HG03575 (cell line): ENCODE data around the gene OSBPL7.

Experiments used
- ATAC-seq: cut with Tn5 transposase; IDR thresholded peaks from one replicate; pipeline ENCODE4 v1.9.1; 2021; ENCODE audit not compliant: unreplicated experiment, insufficient number of reproducible peaks, low FRiP score; ENCODE audit errors: extremely low read depth

OSBPL7 gene, protein sequence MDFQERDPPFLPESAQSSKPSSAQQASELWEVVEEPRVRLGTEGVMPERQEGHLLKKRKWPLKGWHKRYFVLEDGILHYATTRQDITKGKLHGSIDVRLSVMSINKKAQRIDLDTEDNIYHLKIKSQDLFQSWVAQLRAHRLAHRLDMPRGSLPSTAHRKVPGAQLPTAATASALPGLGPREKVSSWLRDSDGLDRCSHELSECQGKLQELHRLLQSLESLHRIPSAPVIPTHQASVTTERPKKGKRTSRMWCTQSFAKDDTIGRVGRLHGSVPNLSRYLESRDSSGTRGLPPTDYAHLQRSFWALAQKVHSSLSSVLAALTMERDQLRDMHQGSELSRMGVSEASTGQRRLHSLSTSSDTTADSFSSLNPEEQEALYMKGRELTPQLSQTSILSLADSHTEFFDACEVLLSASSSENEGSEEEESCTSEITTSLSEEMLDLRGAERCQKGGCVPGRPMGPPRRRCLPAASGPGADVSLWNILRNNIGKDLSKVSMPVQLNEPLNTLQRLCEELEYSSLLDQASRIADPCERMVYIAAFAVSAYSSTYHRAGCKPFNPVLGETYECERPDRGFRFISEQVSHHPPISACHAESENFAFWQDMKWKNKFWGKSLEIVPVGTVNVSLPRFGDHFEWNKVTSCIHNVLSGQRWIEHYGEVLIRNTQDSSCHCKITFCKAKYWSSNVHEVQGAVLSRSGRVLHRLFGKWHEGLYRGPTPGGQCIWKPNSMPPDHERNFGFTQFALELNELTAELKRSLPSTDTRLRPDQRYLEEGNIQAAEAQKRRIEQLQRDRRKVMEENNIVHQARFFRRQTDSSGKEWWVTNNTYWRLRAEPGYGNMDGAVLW

DNA sequence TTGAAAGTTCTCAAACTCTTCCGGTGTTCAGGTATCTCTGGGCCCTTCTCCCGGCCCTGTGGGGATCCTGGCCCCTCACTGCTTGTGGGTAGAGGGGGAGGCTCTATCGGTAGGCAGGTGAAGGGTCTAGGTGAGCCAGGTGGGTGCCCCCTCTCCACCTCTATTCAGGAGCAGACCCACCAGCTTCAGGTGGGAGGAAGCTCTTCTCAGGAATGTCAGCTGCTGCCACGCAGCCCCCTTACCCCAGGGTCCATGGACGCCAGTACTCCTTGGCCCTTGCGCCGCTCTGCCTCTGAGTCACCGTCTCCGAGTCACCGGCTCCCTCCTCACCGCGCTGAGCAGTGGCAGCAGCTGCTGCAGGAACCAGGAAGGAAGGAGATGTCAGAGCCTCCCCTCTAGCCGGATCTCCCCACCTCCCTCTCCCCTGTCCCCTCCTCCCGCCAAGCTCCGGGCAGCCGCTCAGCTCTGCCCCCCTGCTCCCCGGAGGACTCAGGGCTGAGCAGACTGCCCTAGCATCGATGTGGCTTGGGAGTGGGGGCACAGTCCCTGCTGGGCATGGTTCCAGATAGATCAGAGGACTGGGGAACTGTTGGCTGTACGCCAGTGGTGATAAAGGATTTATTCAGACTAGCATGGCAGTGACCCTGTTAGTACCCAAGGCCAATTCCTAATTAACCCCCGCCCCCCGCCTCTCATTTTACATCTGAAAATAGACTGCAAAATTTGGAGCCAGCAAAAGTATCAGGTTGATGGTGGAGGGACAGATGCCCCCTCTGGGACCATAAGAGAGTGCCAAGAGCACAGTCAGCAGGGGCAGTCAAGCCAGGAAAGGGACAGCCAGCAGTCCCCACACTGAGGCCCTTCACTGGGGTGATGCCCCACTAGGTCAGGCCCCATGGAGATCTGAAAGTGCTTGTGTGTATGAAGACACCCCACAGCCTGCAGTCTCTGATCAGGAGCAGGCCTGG, at the start of gene OSBPL7:
Gene OSBPL7, minus strand, starts transcription at position 371 of the 968 bp plus-strand sequence. CDS start 1,516 bp downstream, outside the sequence.
- no peak for ATAC-seq

DNA sequence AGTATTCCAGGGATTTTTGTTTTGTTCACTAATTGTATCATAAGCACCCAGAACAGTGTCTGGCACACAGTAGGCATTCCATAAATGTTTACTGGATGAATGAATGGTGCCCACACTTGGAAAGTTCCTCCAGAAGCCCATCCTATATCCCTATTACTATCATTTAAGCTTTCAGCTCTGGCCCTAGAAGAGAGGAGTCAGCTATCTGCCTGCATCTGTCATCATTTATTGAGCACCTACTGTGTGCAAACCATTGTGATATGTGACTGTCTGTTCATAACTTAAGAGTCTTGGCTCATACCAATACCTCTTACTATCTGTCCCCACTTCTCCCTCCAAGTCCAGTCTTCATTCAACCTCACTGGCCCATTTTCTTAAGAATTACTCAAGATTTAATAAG, 49.5 kb upstream of the OSBPL7 start:
- no peak for ATAC-seq

DNA sequence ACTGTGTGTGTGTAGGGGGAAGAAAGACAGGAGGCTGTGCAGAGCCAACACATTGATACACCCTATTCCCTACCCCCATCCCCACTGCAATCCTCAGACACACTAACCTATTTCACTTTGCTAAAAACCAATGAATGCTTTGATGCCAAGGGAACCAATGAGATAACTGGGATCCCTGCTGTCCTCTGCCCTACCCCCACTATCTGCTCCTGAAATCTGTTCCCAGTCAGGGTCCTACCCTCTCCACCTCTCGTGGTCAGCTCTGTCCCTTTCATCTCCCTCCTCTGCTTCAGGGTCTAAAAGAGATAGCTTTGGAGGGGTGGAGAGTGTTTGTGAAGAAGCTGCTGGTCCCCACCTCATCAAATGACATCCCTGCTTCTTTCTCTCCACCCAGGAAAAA, 48.5 kb upstream of the OSBPL7 start:
- ATAC-seq: no peak

DNA sequence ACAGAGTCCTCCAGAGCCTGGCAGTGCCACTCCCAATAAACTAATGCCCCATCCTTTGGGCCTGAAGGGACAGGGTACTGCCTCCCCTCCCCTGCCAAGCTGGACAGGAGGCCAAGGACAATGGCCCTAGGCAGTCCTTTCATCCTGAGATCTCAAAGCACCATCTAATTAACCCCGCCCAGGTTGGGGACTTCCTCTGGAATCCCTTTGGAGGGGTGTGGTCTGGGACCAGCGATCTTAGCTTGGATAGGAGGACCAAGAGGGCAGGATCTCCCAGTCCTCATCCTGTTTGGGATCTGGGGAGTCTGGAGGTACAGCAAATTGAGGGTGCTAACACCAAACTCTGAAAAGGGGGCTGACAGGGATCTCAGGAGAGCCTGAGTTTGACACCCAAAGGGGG, 47.5 kb upstream of the OSBPL7 start:
- ATAC-seq: no peak

DNA sequence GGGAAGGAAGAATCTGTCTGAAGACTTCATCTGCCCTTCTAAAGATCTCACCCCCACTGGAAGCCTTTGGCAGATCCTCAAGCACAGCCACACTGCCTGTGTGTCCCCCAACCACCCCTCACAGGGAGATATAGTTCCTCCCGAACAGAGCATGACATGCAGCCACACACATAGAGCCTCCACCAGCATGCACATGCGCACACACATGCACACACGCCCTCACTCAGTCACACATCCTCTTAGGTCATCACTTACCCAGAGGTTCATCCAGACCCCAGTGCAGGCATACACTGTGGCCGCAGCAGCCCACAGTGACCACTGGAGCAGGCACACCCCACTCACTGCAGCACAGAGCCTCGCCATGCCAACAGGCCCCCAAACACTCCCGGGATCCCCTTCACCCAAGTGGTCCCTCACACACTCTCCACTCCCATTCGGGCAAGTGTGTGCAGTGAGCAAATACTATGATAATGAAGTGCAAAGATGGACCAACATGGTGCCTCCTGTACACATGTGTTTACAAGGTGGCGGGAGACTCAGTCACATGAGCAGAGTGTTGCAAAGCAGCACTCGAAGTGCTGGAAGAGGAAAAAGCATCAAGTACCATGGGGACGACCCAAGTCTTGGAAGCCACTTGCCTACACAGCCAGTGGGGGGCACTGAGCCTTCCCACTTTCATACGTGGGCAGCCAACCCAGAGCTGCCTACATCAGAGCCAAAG, 46.4 kb upstream of the OSBPL7 start:
- ATAC-seq: no peak

DNA sequence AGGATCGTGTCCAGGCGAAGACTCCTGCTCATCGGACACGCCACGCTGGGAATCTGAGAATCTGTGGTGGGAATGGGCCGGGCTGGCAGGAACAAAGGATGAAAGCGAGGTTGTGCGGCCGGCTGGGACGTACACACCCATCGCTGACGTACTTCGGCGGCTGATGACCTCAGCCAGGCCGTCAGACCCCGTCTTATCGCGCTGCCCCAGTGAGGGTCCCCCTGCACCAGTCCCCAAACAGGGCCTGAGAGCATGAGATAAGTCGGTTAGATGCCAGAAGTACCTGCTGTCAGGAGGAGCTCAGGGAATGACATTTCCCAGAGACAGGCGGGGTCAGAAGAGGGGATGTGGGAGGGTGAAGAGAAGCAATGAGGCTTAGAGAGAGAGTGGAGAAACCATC, 45.3 kb upstream of the OSBPL7 start:
- no peak for ATAC-seq

DNA sequence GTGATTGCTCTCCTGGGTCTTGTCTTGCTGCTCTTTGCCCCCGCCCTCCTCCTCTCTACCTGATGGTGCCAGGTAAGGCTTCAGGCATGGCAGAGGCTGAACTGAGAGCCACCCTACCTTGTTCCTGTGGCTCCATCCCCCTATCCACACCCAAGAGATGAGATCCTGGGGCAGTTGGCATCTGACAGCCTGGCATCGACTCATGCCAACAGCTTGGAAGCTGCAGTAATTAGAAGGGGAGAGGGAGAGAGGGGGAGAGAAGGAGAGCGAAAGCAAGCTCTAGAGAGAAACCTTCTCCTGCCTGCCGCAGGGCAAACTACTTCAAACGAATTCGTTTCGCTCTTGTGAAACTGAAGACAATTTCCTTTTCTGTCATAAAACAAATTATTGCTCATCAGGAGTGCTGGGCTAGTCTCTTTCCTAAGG, 43.2 kb upstream of the OSBPL7 start:
- no peak for ATAC-seq

DNA sequence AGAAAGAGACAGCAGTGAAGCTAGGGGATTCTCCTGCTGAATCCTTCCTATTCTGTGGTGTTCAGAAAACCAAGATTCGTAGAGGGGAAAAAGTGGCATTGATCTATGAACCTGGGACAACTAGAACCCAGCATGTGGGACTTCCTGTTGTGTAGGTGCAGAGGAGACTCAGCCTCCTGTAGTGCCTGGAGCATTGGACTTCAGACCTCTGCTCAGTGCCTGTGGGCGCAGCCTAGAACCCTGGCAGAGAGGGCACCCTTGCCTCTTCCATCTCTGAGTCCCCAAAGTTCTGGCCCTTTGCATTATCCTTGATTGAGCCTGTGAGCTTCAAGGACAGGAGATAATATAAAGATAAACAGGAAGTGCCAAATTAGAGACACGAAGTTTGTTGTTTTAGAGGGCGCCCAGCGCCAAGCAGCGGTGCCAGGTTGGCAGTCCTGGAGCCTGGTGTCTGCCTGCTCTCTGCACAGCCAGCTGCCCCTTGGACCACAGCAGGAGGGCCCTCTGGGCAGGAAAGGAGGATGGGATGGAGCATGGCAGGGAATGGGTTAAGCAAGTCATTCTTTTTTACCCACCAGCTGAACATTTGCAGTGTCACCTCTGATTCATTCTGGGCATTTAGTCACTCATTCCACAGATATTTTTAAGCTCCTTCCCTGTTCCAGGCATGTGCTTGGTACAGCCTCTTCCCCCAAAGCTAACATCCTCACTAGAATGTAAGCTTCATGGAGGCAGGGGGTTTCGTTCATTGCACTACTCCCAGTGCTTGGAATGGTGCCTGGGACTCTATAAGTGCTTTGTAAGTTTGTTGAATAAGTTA, 41.2 kb upstream of the OSBPL7 start:
- no peak for ATAC-seq

DNA sequence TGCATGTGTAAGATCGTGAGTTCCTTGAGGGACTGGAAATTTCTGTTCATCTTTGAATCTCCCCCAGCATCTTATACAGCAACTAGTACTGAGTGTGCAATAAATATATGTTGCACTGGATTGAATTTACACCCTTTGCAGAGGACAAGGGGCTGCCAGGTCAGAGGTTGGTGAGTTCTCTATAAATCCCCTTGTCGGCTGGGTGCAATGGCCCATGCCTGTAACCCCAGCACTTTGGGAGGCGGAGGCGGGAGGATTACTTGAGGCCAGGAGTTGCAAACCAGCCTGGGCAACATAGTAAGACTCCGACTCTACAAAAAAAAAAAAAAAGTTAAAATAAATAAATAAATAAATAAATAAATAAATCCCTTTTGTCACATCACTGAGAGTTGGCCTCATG, 38.8 kb upstream of the OSBPL7 start:
- ATAC-seq: no peak

DNA sequence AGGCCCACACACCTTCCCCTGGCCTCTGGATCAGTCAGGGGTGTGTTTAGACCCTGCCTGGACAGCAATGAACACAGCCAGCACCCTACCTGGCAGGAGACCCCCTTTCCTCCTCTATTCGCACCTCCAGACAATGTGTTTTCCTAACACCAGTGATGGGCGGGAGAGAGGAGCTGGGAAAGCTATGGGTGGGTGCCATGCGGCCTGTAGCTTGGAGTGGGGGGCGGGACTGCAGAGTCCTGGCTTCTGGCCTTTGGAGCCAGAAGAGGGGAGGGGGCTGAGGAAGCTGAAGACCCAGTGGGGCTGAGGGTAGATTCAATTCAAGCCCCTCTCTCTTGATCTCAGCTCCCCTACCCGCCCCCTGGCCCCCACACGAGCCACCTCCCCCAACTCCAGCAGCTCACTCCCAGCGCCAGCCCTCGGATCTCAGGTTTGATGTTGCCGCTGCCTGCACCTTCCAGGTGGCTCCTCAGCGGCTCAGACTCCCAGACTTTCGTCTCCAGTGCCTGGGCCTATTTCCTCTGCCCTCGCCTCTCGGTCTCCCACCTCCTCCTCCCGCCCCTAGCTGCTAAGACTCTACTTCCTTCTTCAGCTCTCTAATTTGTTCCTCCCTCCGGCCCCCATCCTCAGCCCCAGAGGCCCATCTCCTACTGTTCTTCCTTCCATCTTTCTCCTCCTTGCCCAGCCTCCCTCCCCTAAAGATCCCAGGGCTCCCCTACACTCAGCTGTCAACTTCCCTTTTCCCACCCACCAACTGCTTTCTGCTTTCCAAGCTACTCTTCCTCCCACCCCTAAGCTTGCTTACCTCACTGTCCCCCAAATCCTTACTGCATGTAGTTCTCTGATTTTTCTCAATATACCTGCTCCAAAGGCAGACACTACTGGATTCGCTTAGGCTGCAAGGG, 36.2 kb upstream of the OSBPL7 start:
- ATAC-seq: no peak

DNA sequence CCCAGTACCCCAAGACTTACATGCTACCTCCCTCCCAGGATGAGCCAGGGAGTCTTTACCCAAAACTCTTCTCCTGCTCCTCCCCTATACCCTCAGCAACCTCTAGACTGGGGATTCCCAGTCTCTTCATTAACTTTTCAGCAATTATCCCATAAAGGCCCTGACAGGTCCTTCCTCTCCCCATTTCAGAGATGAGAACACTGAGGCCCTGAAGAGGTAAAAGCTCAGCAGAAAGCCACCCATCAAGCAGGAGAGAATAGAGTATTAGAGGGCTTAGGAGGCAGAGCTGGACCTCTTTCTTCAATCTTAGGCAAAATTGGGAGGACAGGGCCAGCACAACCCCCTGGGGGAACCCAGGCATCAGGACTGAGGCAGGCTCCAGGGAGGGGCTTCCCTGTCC, 35.2 kb upstream of the OSBPL7 start:
- ATAC-seq: no peak

DNA sequence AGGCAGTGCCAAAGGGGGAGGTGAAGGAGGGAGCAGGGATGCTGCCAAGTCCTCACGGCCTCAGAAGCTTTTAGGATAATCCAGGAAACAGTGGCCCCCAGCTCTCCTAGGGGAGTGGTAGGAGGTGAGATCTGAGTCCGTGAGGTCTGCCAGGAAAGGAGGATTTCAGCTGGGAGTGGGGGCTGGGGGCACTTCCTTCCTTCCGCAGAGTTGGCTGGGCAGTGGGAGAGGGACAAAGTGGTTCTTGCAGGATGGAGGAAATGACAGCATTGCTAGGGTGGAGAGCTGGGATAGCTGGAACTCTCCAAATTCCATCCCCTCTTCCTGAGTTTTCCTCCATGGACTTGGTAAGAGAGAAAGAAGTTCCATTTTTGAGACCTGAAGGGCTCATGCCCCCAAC, 34.1 kb upstream of the OSBPL7 start:
- ATAC-seq: no peak

DNA sequence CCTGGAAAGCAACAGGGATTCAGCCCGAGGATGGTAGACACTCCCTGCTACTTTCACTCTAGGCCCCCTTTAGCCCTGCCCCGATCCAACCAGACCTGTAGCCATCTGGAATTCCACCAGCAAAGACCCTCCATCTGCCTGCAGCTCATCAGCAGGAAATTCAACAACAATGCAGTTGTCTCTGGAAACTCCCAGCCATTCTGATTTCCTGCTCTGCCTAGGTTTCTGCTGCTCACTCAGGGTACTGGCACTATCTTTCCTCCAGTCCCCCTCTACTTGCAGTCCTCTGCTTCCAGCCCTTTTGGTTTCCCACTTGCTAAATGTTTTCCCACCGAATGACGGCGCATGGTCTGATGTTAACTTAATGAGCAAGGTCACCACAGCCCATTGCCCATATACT, 32.0 kb upstream of the OSBPL7 start:
- ATAC-seq: no peak

DNA sequence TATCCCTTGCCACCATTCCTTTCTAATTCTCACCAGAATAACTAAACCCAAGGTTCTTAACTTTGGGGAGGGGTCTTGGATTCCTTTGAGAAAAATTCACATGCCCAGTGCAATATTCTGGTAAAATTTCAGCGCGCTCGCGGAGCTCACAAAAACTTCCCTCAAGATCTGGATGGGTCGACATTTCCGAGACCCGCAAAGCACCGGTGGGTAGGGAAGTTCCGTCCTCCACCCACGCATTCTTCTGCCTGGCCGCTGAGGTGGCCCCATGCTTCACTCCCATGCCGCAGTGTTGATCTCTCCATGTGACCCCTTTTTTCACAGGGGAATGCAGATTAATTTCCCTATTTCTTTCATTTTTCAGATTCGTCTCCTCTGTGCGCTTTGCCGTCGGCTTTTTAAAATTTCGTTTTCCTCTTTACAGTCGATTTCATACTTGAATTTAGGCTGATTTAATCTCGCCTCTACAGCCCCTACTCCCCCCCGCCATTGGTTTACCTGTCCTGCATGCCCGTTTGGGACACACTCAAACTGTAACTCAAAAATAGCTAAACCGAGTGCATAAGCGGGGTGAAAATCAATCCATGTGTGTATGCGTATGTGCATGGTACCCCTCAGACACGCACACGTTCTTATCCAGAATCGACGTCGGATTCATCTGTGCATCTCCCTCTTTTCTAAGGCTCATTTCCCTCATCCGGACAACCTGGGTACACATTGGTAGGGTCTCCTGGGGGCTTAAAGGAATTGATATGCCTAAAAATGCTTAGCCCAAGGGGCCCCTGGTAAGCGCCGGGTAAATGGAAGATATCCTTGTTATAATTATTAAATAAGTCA, 30.7 kb upstream of the OSBPL7 start:
- no peak for ATAC-seq

DNA sequence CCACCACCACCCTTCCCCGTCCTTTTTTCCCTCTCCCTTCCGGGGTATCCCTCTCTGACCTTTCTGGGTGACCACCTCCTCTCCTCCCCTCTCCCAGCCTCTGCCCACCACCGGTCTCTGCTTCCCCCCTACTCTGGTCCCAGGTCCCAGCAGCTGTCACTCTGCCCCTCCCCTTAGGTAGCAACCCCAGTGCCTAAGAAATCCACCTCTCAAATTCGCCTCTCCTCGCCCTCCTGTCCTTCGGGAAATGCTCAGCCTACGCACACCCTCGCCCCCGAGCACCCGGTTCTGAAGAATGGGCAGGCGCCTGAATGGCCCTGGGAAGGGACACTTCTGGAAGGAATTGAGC, 30.1 kb upstream of the OSBPL7 start:
- no peak for ATAC-seq
